K562 (cell line): ENCODE measurements around the gene MMP21. TPM values are rescaled to one million over a fixed set of nuclear protein-coding genes. Genes with fewer than 3 reads are reported as not detected.

Source experiments
- ATAC-seq: fragments of 200-7000 bp; cut with Tn5 transposase; 3 replicates; pipeline ENCODE4 v1.9.1; 2020; ENCODE audit warnings: moderate library complexity
- BruUV-seq: library from RNA; stranded (reverse); fragments of 400-500 nt; replicated peaks from 2 replicates; lab custom pipeline; 2021; lab: Mats Ljungman, UMichigan
- CTCF ChIA-PET: fragments of 300-600 bp; formaldehyde crosslinking; extraction: SDS; loops from one replicate; lab custom pipeline; 2021; ENCODE audit warnings: low intra/inter-chr PET ratio; lab: Yijun Ruan, JAX
- POLR2A ChIA-PET: fragments of 300-600, 350-650 bp; sonication (Branson Sonifier 250); formaldehyde crosslinking; extraction: SDS; loops from one replicate; lab custom pipeline; 2021; ENCODE audit warnings: antibody characterized with exemption, inconsistent platforms; lab: Yijun Ruan, JAX
- DNase-seq, 4 experiments: peaks; one replicate each; pipeline versions ENCODE4 v3.0.0 to v3.0.0-alpha.2; 2011 to 2018; ENCODE audit warnings: low spot score in 3 of 4, mixed read lengths in 3 of 4; ENCODE audit errors: extremely low read depth in 1 of 4
- FAIRE-seq: peaks from 2 replicates; lab custom pipeline; 2011; peaks lifted over from hg19 to GRCh38; lab: Jason Lieb, UNC
- H2AFZ ChIP-seq: 2 replicates; pipeline ENCODE4 v1.6.0; 2011; ENCODE audit warnings: low read depth, low read length, control low read depth, inconsistent platforms
- H3K27ac ChIP-seq: fragments of 200-600 bp; 3 replicates; pipeline ENCODE4 v1.8.0; 2011; ENCODE audit warnings: low read depth, mild to moderate bottlenecking, control low read depth, inconsistent platforms, low read length, moderate library complexity, mixed read lengths; ENCODE audit errors: extremely low read depth
- H3K27me3 ChIP-seq, 2 experiments: fragments of 300-600 bp in 1 of 2; 2 replicates in 1 of 2; 3 replicates in 1 of 2; pipeline versions ENCODE4 v1.6.0 to v1.8.0; 2011; ENCODE audit warnings: inconsistent platforms in 2 of 2, low read length in 2 of 2, mild to moderate bottlenecking in 1 of 2, mixed read lengths in 1 of 2, moderate library complexity in 1 of 2; ENCODE audit not compliant: control insufficient read depth in 2 of 2, insufficient read depth in 2 of 2
- H3K36me3 ChIP-seq: fragments of 300-600 bp; 3 replicates; pipeline ENCODE4 v1.8.0; 2011; ENCODE audit warnings: mild to moderate bottlenecking, low read length, inconsistent platforms; ENCODE audit not compliant: control insufficient read depth, insufficient read depth
- H3K4me1 ChIP-seq, 2 experiments: fragments of 200-600 bp in 1 of 2; replicated peaks in 1 of 2; 2 replicates in 1 of 2; 3 replicates in 1 of 2; pipeline versions ENCODE4 v1.5.1 to v1.8.0; 2011; ENCODE audit warnings: inconsistent platforms in 2 of 2, low read length in 2 of 2, mild to moderate bottlenecking in 1 of 2, mixed read lengths in 1 of 2, moderate library complexity in 1 of 2; ENCODE audit not compliant: control insufficient read depth in 2 of 2, insufficient read depth in 2 of 2
- H3K4me2 ChIP-seq: 2 replicates; pipeline ENCODE4 v1.6.1; 2011; ENCODE audit warnings: low read length, control low read depth, inconsistent platforms, mixed read lengths; ENCODE audit not compliant: insufficient read depth
- H3K4me3 ChIP-seq: fragments of 200-600 bp; sonication (generic), shearing (Covaris generic); 2 replicates; pipeline ENCODE4 v1.5.1; 2016; ENCODE audit warnings: control low read depth, inconsistent platforms
- H3K79me2 ChIP-seq: fragments of 200-600 bp; 3 replicates; pipeline ENCODE4 v1.8.0; 2011; ENCODE audit warnings: low read length, inconsistent platforms; ENCODE audit not compliant: control insufficient read depth, insufficient read depth
- H3K9ac ChIP-seq, 2 experiments: 2 replicates each; pipeline versions ENCODE4 v1.6.0 to v1.6.1; 2011; ENCODE audit warnings: low read depth in 2 of 2, low read length in 2 of 2, control low read depth in 1 of 2, inconsistent platforms in 1 of 2, mild to moderate bottlenecking in 1 of 2, mixed read lengths in 1 of 2; ENCODE audit not compliant: insufficient read depth in 1 of 2
- H3K9me1 ChIP-seq: one replicate; pipeline ENCODE4 v1.6.0; 2011; ENCODE audit warnings: inconsistent platforms, mild to moderate bottlenecking, low read length, moderate library complexity; ENCODE audit not compliant: control insufficient read depth, insufficient read depth
- H3K9me3 ChIP-seq: replicated peaks from 2 replicates; pipeline ENCODE4 v1.5.1; 2011; ENCODE audit warnings: low read depth, low read length, inconsistent platforms; ENCODE audit not compliant: control insufficient read depth, insufficient read depth
- H4K20me1 ChIP-seq: replicated peaks from 2 replicates; pipeline ENCODE4 v1.6.1; 2011; ENCODE audit warnings: low read length, inconsistent platforms, mixed read lengths; ENCODE audit not compliant: control insufficient read depth, insufficient read depth
- CAMTA2 ChIP-seq: fragments of 250-450 bp; sonication (Bioruptor Pico); conservative IDR thresholded peaks from 2 replicates; pipeline ENCODE4 v1.5.1; 2022
- CXXC5 ChIP-seq: fragments of 250-450 bp; sonication (Bioruptor Pico); IDR thresholded peaks from 2 replicates; pipeline ENCODE4 v1.8.0; 2022; ENCODE audit warnings: inconsistent platforms, mild to moderate bottlenecking, moderate library complexity
- EGR1 ChIP-seq: fragments of 450-650 bp; conservative IDR thresholded peaks from 2 replicates; pipeline ENCODE4 v1.6.1; 2017; ENCODE audit warnings: mild to moderate bottlenecking
- HIVEP1 ChIP-seq: fragments of 250-450 bp; sonication (Bioruptor Pico); IDR thresholded peaks from 2 replicates; pipeline ENCODE4 v1.4.0; 2020; ENCODE audit warnings: mild to moderate bottlenecking
- JUND ChIP-seq, 2 experiments: IDR thresholded peaks; 2 replicates in 1 of 2; 3 replicates in 1 of 2; pipeline ENCODE4 v1.6.1; 2011; ENCODE audit warnings: borderline replicate concordance in 2 of 2, low read depth in 2 of 2, low read length in 2 of 2, improper control_type of control experiment in 1 of 2, missing biosample characterization in 1 of 2, missing genetic modification characterization in 1 of 2, missing genetic modification reagents in 1 of 2
- KHSRP ChIP-seq: fragments of 450-650 bp; IDR thresholded peaks from 2 replicates; pipeline ENCODE4 v1.6.1; 2017
- RFX1 ChIP-seq: fragments of 450-650 bp; IDR thresholded peaks from 2 replicates; pipeline ENCODE4 v1.6.1; 2016; ENCODE audit warnings: mild to moderate bottlenecking, moderate library complexity
- SMARCA4 ChIP-seq: fragments of 450-650 bp; IDR thresholded peaks from 2 replicates; pipeline ENCODE4 v1.6.1; 2016
- STAG1 ChIP-seq: sonication (generic); formaldehyde crosslinking; IDR thresholded peaks from 2 replicates; pipeline ENCODE4 v1.5.0; 2020; ENCODE audit warnings: missing genetic modification reagents, borderline replicate concordance
- STAT5B ChIP-seq: fragments of 250-450 bp; sonication (Bioruptor Pico); IDR thresholded peaks from 2 replicates; pipeline ENCODE4 v1.8.0; 2021; ENCODE audit warnings: mild to moderate bottlenecking, inconsistent platforms
- THRB ChIP-seq: fragments of 450-650 bp; formaldehyde crosslinking; conservative IDR thresholded peaks from 2 replicates; pipeline ENCODE4 v1.4.0; 2022; ENCODE audit warnings: mild to moderate bottlenecking, missing genetic modification characterization
- XRCC5 ChIP-seq: fragments of 200-400 bp; formaldehyde crosslinking; IDR thresholded peaks from 2 replicates; pipeline ENCODE4 v1.6.1; 2017; ENCODE audit warnings: low read depth, mild to moderate bottlenecking, low read length
- ZBTB43 ChIP-seq: sonication (generic); formaldehyde crosslinking; IDR thresholded peaks from 2 replicates; pipeline ENCODE4 v1.8.0; 2023; ENCODE audit warnings: mild to moderate bottlenecking, missing genetic modification reagents
- ZNF217 ChIP-seq: sonication (generic); formaldehyde crosslinking; IDR thresholded peaks from 2 replicates; pipeline ENCODE4 v1.8.0; 2022; ENCODE audit warnings: mild to moderate bottlenecking, missing genetic modification reagents
- ZNF263 ChIP-seq: sonication (generic); formaldehyde crosslinking; IDR thresholded peaks from 2 replicates; pipeline ENCODE4 v1.8.0; 2022; ENCODE audit warnings: mild to moderate bottlenecking, missing genetic modification reagents, borderline replicate concordance
- WGBS: fragments of 100-300 bp; shearing (Covaris generic); methylation state at CpG from one replicate; pipeline ENCODE4 v1.1.6; 2016; ENCODE audit warnings: low coverage, mixed read lengths; ENCODE audit not compliant: insufficient coverage; ENCODE audit errors: missing lambda C conversion rate; 5-methylcytosine and 5-hydroxymethylcytosine counted together
- in situ Hi-C: fragments of 300-500 bp; cut with MboI; formaldehyde crosslinking; loops from 4 replicates; pipeline ENCODE4 v1.15.0; 2018; ENCODE audit warnings: inconsistent platforms, mixed read lengths
- intact Hi-C: fragments of 100-400 bp; cut with micrococcal nuclease; formaldehyde crosslinking; loops from 2 replicates; pipeline ENCODE4 v1.14.2; 2022
- polyA plus RNA-seq, 8 experiments: library from polyadenylated mRNA; depleted of rRNA in 4 of 8; stranded (reverse) in 5 of 8; unstranded in 3 of 8; fragments of >200 nt; fragmentation: Nextera tagmentation in 2 of 8; fragmentation: Illumina TruSeq in 1 of 8; extraction: Ambion mirVana in 2 of 8; extraction: Trizol in 1 of 8; gene quantifications; 2 replicates each; pipeline versions ENCODE4 v1.2.1 to v1.2.3, GENCODE V29; 2011 to 2014; ENCODE audit warnings: inconsistent platforms in 1 of 8, missing spikeins in 1 of 8
- total RNA-seq, 7 experiments: library from RNA; depleted of rRNA in 6 of 7; stranded (reverse); fragments of >200 nt in 6 of 7; fragmentation: Illumina TruSeq in 2 of 7; extraction: Trizol in 2 of 7; gene quantifications; 2 replicates each; pipeline versions ENCODE4 v1.2.1 to v1.2.3, GENCODE V29; 2011 to 2021; ENCODE audit warnings: low replicate concordance in 1 of 7
- TF ChIP-seq, protein P1 (sequence below), 2 experiments: IDR thresholded peaks; 2 replicates each; pipeline ENCODE4 v1.6.1; 2012; ENCODE audit warnings: improper control_type of control experiment in 2 of 2, low read depth in 2 of 2, low read length in 2 of 2, borderline replicate concordance in 1 of 2
- TF ChIP-seq, protein P2 (sequence below): fragments of 450-650 bp; IDR thresholded peaks from 2 replicates; pipeline ENCODE4 v1.6.1; 2016; ENCODE audit warnings: low read depth, mild to moderate bottlenecking, moderate library complexity

MMP21 gene
- total and polyA plus RNA-seq, 9 of the 15 experiments (the other 6 are each of a cell fraction or from before 2014, with no cell fraction given): not detected

GRCh38 chr10:125726914-125727313 is 48.7 kb downstream of the MMP21 start:
- H3K4me3 ChIP-seq: no peak overlapping the region
- CTCF ChIA-PET: no interaction called here
- no peaks in the 10 kb centered on the region for H3K79me2 ChIP-seq
- 95% methylated on average over 7 of the region's 7 CpGs for WGBS
- intact Hi-C loops: no loop called here
- H3K4me2 ChIP-seq: no peak overlapping the region
- no peak overlapping the region for H3K27ac ChIP-seq
- no peaks in the 10 kb centered on the region for H4K20me1 ChIP-seq
- FAIRE-seq (no peak), ATAC-seq (no peak), DNase-seq (no peak)
- no peak overlapping the region for H3K9ac ChIP-seq
- no TSS peak for BruUV-seq
- POLR2A ChIA-PET: interaction anchor here (0.8 kb wide), 1 partner anchor 927 kb away, joined by 4 read pairs; no protein-coding TSS in a partner anchor
- in situ Hi-C loops: no loop called here
- no peak overlapping the region for H2AFZ ChIP-seq
- no peaks in the 10 kb centered on the region for H3K9me3 ChIP-seq
- no peaks in the 10 kb centered on the region for H3K4me1 ChIP-seq
- peaks cover 92% of the 10 kb centered on the region for H3K36me3 ChIP-seq
- H3K27me3 ChIP-seq: no peaks in the 10 kb centered on the region
- H3K9me1 ChIP-seq: no peaks in the 10 kb centered on the region
- TF ChIP-seq, protein P1, sequence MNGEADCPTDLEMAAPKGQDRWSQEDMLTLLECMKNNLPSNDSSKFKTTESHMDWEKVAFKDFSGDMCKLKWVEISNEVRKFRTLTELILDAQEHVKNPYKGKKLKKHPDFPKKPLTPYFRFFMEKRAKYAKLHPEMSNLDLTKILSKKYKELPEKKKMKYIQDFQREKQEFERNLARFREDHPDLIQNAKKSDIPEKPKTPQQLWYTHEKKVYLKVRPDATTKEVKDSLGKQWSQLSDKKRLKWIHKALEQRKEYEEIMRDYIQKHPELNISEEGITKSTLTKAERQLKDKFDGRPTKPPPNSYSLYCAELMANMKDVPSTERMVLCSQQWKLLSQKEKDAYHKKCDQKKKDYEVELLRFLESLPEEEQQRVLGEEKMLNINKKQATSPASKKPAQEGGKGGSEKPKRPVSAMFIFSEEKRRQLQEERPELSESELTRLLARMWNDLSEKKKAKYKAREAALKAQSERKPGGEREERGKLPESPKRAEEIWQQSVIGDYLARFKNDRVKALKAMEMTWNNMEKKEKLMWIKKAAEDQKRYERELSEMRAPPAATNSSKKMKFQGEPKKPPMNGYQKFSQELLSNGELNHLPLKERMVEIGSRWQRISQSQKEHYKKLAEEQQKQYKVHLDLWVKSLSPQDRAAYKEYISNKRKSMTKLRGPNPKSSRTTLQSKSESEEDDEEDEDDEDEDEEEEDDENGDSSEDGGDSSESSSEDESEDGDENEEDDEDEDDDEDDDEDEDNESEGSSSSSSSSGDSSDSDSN (IDR thresholded peaks at IDR 0.05; ENCODE audit: borderline replicate concordance in 1 of 2, low read depth in 2 of 2, low read length in 2 of 2): no peak
- TF ChIP-seq STAG1 (CRISPR knock-in tag) (no peak), STAT5B (no peak), THRB (CRISPR knock-in tag) (no peak), ZBTB43 (CRISPR knock-in tag) (no peak), KHSRP (no peak), ZNF263 (no peak), RFX1 (no peak), ZNF217 (CRISPR knock-in tag) (no peak), CXXC5 (no peak), JUND (IDR thresholded peaks at IDR 0.05; ENCODE audit: borderline replicate concordance, low read depth, low read length) (no peak), JUND (tag; IDR thresholded peaks at IDR 0.05; ENCODE audit: borderline replicate concordance, low read depth, low read length) (no peak), XRCC5 (no peak), SMARCA4 (no peak), CAMTA2 (no peak), EGR1 (no peak), HIVEP1 (CRISPR knock-in tag) (no peak)
- TF ChIP-seq, protein P2, sequence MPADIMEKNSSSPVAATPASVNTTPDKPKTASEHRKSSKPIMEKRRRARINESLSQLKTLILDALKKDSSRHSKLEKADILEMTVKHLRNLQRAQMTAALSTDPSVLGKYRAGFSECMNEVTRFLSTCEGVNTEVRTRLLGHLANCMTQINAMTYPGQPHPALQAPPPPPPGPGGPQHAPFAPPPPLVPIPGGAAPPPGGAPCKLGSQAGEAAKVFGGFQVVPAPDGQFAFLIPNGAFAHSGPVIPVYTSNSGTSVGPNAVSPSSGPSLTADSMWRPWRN: no peak
